BJ (cell line): Measurements from ENCODE around the gene DESI1. TPM values are rescaled to one million over a fixed set of nuclear protein-coding genes. Genes with fewer than 3 reads are reported as not detected.

Experiments used
- CTCF ChIA-PET: fragments of 350-600 bp; formaldehyde crosslinking; extraction: SDS; loops from one replicate; lab custom pipeline; 2021; ENCODE audit warnings: antibody characterized with exemption, inconsistent platforms; lab: Yijun Ruan, JAX
- POLR2A ChIA-PET: fragments of 300-600 bp; sonication (Branson Sonifier 250); formaldehyde crosslinking; extraction: SDS; loops from one replicate; lab custom pipeline; 2021; ENCODE audit warnings: antibody characterized with exemption; lab: Charles Lee
- DNase-seq: peaks from one replicate; pipeline ENCODE4 v3.0.0-alpha.2; 2011; ENCODE audit warnings: low read depth
- H3K27me3 ChIP-seq: 2 replicates; pipeline ENCODE4 v1.6.0; 2011; ENCODE audit warnings: low read length; ENCODE audit not compliant: control insufficient read depth, insufficient read depth
- H3K36me3 ChIP-seq: 2 replicates; pipeline ENCODE4 v1.5.1; 2011; ENCODE audit warnings: low read length; ENCODE audit not compliant: control insufficient read depth, insufficient read depth
- H3K4me3 ChIP-seq: 2 replicates; pipeline ENCODE4 v1.5.1; 2011; ENCODE audit warnings: low read depth, mild to moderate bottlenecking, control low read depth, low read length
- polyA plus RNA-seq: library from polyadenylated mRNA; depleted of rRNA; stranded (reverse); fragments of >200 nt; gene quantifications from 2 replicates; pipeline ENCODE4 v1.2.3, GENCODE V29; 2011
- TF ChIP-seq, protein P1 (sequence below): IDR thresholded peaks from 2 replicates; pipeline ENCODE4 v1.5.1; 2011; ENCODE audit warnings: low read depth, mild to moderate bottlenecking, control low read depth, inconsistent platforms, low read length, moderate library complexity; ENCODE audit not compliant: insufficient read depth

DESI1 gene
- polyA plus RNA-seq, 1 experiment: 35.7 TPM

DNA sequence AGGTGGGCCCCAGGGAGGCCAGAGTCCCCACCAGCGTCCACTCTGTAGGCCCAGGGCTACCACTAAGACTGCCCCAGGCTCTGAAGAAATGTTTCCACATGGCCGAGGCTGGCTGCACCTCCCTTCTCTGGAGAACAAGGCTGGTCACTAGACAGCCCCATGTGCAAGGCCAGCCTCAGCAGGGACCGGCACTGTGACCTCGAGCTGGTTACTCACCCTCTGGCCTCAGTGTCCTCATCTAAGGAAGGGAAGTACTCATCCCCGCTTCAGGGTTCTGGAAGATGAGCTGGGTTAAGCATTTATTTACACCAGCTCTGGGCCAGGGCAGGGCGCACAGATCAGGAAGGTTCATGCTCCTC is 40.9 kb downstream of the DESI1 start:
- peaks cover 40% of the 10 kb centered on the region for H3K36me3 ChIP-seq
- H3K4me3 ChIP-seq: no peak overlapping the region
- no peak for DNase-seq
- TF ChIP-seq, protein P1, sequence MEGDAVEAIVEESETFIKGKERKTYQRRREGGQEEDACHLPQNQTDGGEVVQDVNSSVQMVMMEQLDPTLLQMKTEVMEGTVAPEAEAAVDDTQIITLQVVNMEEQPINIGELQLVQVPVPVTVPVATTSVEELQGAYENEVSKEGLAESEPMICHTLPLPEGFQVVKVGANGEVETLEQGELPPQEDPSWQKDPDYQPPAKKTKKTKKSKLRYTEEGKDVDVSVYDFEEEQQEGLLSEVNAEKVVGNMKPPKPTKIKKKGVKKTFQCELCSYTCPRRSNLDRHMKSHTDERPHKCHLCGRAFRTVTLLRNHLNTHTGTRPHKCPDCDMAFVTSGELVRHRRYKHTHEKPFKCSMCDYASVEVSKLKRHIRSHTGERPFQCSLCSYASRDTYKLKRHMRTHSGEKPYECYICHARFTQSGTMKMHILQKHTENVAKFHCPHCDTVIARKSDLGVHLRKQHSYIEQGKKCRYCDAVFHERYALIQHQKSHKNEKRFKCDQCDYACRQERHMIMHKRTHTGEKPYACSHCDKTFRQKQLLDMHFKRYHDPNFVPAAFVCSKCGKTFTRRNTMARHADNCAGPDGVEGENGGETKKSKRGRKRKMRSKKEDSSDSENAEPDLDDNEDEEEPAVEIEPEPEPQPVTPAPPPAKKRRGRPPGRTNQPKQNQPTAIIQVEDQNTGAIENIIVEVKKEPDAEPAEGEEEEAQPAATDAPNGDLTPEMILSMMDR: no peak
- POLR2A ChIA-PET: no interaction called here
- no peaks in the 10 kb centered on the region for H3K27me3 ChIP-seq
- CTCF ChIA-PET: interaction anchor here (1.3 to 2.0 kb wide), 2 partner anchors 19 to 54 kb away, joined by 3 to 5 read pairs; no protein-coding TSS in a partner anchor

DNA sequence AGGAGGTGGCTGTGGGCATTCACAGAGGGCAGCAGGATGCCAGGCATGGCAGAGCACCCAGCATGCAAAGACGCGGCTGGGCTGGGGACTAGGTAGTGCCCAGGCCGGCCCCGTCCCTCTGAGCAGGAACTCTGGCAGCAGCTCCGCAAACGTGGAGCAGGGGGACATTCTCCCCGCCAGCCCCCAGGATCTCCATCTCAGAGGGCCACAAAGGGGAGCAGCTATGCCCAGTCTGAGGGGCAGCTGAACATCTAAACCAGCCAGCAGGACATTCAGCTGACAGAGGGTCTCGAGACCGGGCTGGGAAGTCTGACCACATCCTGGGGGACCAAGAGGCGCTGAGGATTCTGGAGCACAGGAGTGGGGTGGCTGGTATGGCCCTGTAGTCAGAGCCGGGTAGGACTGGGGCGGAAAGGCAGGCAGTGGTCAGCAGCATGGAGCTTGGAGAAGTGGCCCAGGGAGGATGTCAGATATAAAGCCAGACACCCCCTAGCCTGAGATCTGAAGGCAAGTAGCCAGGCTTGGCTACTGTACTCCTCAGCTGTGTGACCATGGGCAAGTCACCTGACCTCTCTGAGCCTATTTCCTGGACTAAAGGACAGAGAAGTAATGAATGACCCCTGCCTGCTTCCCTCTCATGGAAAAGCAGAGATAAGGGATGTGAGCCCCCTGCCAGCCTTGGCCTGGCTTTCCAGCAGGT is 41.4 kb downstream of the DESI1 start:
- Histone ChIP-seq H3K4me3 (no peak overlapping the region), H3K36me3 (peaks cover 37% of the 10 kb centered on the region), H3K27me3 (no peaks in the 10 kb centered on the region)
- CTCF ChIA-PET: interaction anchor here (1.3 to 2.0 kb wide), 2 partner anchors 19 to 53 kb away, joined by 3 to 5 read pairs; no protein-coding TSS in a partner anchor
- TF ChIP-seq, protein P1: no peak
- POLR2A ChIA-PET: no interaction called here
- no peak for DNase-seq

DNA sequence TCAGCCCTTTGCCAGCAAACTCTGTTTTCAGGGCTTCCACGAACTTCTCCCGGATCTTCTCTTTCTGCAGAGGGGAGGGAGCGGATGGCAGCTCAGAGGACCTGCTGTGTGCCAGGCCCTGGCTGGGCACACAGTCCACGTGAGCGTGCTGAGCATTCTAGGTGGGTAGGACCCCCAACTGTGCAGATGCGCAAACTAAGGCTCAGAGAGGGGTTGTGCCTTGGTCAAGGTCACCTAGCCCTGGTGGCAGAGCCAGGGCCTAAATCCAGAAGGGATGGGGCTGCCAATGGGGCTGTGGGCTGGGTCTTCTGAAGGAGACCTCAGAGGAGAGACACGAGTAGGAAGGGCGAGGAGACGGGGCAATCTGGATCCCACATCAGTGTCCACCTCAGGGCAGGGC is 42.0 kb downstream of the DESI1 start:
- Histone ChIP-seq H3K27me3 (no peaks in the 10 kb centered on the region), H3K4me3 (no peak overlapping the region), H3K36me3 (peaks cover 35% of the 10 kb centered on the region)
- TF ChIP-seq, protein P1: no peak
- ChIA-PET CTCF (interaction anchor here (1.3 to 2.0 kb wide), 2 partner anchors 20 to 53 kb away, joined by 3 to 5 read pairs; no protein-coding TSS in a partner anchor), POLR2A (no interaction called here)
- DNase-seq: no peak

DNA sequence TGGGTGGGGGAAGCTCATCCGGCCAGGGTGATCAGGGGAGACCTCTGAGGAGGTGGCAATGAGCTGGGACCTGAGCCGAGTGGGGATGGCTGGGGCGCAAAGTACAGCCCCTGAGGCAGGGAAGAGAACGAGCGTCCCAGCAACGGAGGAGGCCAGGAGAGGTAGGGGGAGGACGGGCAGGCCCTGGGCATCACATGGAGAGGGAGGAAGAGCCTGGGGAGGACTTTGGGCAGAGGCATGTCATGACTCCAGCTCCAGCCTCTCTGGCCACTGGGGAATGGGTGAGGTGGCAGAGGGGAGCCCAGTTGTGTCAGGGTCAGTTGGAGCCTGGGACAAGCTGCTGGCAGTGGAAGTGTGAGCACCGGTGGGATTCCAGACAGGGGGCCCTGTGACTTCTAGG is 42.7 kb downstream of the DESI1 start:
- CTCF ChIA-PET: interaction anchor here (0.7 to 2.0 kb wide), 7 partner anchors 9 to 20 kb away, joined by 3 to 8 read pairs (median 5); partner anchors contain the start of genes CSDC2 and PMM1
- DNase-seq: no peak
- Histone ChIP-seq H3K27me3 (no peaks in the 10 kb centered on the region), H3K4me3 (no peak overlapping the region), H3K36me3 (peaks cover 33% of the 10 kb centered on the region)
- POLR2A ChIA-PET: no interaction called here
- TF ChIP-seq, protein P1: no peak

DNA sequence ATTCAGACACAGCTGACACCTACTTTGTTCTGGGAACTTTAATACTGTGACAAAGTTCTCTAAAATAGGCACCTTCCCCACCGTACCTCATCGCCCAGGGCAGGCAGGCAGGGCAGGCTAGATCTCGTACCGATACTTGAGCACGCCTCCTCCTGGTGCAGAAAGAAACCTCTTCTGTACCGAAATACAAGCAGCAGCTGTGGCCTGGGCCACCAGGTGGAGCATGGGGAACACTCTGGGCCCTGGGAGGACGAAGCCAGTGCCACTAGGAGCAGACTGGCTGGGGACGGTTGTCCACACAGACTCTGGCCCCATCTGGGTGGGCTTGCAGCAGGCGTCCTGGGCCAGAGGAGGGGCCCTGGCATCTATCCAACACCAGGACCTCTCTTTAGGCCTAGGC is 44.0 kb downstream of the DESI1 start:
- Histone ChIP-seq H3K27me3 (no peaks in the 10 kb centered on the region), H3K36me3 (peaks cover 34% of the 10 kb centered on the region), H3K4me3 (no peak overlapping the region)
- TF ChIP-seq, protein P1: peak; percentile 71
- DNase-seq: no peak
- POLR2A ChIA-PET: no interaction called here
- CTCF ChIA-PET: interaction anchor here (1.0 to 2.3 kb wide), 7 partner anchors 8 to 36 kb away, joined by 3 to 16 read pairs (median 6); partner anchors contain the start of genes CSDC2 and PMM1
